HK-2 (cell line): Measurements from ENCODE around the gene ADCY3.
"Not testable (repeated sequence)": the region's sequence is repeated elsewhere in the genome, so short reads cannot be mapped to it uniquely, and the experiment has no call there.

Experiments
- DNase-seq: peaks from one replicate; pipeline ENCODE4 v3.0.0-alpha.2; 2018; ENCODE audit not compliant: unreplicated experiment

Gene ADCY3

GRCh38 chr2:24813691-24814137 is 106.3 kb downstream of the ADCY3 start:
- no peak for DNase-seq

GRCh38 chr2:24809316-24810007 is 110.6 kb downstream of the ADCY3 start:
- DNase-seq = no peak

DNA sequence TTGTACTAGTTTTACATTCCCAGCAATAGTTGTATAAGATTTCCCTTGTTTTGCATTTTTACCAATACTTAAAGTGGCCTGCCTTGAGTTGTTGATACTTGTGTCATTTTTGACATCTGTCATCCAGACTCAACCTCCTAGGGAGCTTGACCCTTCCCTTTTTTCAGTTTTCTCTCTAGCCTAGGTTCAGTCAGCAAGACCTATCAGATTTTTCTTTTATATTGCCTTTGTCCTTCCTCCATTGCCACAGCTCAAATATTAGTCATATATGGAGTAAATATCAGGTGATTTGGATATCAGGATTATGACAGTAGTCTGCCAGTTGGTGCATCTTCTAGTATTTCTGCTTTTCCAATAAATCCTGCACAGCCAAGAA is 113.4 kb downstream of the ADCY3 start:
- DNase-seq = no peak

DNA sequence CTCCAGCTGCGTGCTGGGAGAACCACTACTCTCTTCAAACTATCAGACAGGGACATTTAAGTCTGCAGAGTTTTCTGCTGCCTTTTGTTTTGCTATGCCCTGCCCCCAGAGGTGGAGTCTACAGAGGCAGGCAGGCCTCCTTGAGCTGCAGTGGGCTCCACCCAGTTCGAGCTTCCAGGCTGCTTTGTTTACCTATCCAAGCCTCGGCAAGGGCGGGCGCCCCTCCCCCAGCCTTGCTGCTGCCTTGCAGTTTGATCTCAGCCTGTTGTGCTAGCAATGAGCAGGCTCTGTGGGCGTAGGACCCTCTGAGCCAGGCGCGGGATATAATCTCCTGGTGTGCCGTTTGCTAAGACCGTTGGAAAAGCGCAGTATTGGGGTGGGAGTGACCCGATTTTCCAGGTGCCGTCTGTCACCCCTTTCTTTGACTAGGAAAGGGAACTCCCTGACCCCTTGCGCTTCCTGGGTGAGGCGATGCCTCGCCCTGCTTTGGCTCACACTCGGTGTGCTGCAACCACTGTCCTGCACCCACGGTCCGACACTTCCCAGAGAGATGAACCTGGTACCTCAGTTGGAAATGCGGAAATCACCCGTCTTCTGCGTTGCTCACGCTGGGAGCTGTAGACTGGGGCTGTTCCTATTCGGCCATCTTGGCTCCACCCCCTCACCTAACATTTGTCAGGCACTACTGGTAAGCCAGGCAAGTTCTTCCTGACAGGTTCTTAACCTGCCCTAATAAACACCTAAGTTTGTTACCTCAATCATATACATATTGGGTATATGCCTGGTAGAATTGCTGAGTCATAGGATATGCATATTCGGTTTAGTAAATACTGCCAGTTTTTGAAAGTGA is 114.0 kb downstream of the ADCY3 start:
- not testable (repeated sequence) for DNase-seq

DNA sequence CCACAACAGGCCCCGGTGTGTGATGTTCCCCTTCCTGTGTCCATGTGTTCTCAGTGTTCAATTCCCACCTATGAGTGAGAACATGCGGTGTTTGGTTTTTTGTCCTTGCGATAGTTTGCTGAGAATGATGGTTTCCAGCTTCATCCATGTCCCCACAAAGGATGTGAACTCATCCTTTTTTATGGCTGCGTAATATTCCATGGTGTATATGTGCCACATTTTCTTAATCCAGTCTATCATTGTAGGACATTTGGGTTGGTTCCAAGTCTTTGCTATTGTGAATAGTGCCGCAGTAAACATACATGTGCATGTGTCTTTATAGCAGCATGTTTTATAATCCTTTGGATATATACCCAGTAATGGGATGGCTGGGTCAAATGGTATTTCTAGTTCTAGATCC is 119.5 kb downstream of the ADCY3 start:
- not testable (repeated sequence) for DNase-seq

- no peak for DNase-seq
These were observed 122.4 kb downstream of the ADCY3 start for GRCh38 chr2:24797644-24798043.

- DNase-seq = no peak
These were observed 126.1 kb downstream of the ADCY3 start for GRCh38 chr2:24793761-24794435.

GRCh38 chr2:24792874-24793760 is 126.9 kb downstream of the ADCY3 start, which contains the start of the genes CENPO and PTRHD1:
TSS of gene CENPO (plus strand) at chr2:24793425. CDS start at chr2:24793920, 495 bp downstream.
TSS of gene PTRHD1 (minus strand) at chr2:24793391. CDS start at chr2:24793377, 14 bp downstream.
- peak; percentile 98 for DNase-seq

- no peak for DNase-seq
These were observed 127.5 kb downstream of the ADCY3 start for GRCh38 chr2:24792542-24792873.

- DNase-seq = no peak
These were observed 128.6 kb downstream of the ADCY3 start for GRCh38 chr2:24791452-24791851.

DNA sequence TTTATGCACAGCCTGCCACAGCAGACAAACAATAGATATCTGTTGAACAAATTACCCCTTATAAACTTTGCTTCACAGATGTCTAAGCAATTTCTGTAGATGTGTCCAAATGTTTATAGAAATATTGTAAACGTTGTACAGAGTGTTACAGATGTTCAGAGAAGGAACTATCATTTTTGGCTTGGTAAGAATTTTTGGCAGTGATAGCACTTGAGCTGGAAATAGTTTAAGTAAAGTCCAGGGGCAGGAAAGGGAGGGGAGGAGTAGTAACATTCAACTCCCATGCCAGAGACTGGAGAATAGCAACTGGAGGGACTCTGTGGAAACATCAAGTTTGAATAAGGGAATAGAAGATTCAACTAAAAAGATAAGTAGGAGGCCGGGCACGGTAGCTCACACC is 131.2 kb downstream of the ADCY3 start:
- no peak for DNase-seq

DNA sequence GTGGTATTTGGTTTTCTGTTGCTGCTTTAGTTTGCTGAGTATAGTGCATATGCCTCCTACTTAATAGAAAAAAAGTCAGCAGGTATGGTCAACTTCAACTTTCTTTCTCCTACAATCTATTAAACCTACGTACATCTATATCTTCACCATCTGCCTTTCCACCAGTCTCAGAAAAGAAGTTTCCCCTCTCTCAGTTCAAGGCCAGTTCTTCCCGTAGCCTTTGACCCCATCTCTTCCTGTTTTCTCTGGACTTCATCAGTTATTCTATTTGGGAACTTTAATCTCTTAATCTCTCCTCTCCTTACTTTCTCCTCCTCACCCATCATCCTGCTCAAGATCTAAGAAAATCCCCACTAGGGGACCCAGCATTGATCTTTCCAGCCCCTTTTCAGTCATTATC is 132.5 kb downstream of the ADCY3 start:
- DNase-seq = no peak

DNA sequence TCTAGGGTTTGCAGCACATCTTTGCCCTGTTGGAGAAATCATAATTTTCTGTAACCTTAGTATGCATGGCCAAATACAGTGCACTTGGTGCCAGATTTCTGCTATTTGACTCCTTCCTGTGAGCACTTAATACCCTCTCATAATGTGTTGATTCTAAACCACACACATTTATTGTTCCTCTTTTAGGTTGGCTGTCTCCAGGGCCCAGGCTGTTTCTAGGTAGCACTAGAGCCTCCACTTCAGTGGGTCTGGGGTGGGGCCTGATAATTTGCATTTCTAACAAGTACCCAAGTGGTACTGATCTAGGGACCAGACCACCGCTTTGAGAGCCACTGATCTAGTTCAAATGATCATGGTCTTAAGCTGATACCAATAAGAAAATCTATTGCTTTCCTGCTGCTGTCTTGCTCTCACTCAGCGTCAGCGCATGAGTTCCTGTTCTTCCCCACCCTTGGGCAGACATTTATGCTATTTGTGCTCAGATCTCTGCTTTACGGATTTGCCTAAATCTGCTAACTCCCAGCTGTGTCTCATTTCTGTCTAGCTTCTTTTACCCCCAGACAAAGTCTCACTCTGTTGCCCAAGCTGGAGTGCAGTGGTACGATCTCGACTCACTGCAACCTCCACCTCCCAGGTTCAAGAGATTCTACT is 134.2 kb downstream of the ADCY3 start:
- DNase-seq = no peak

GRCh38 chr2:24783641-24784040 is 136.4 kb downstream of the ADCY3 start:
- DNase-seq = no peak

GRCh38 chr2:24779116-24779515 is 140.9 kb downstream of the ADCY3 start:
- no peak for DNase-seq

- no peak for DNase-seq
These were observed 145.7 kb downstream of the ADCY3 start for GRCh38 chr2:24774373-24774772.

GRCh38 chr2:24771764-24772586 is 148.1 kb downstream of the ADCY3 start:
- DNase-seq = no peak

DNA sequence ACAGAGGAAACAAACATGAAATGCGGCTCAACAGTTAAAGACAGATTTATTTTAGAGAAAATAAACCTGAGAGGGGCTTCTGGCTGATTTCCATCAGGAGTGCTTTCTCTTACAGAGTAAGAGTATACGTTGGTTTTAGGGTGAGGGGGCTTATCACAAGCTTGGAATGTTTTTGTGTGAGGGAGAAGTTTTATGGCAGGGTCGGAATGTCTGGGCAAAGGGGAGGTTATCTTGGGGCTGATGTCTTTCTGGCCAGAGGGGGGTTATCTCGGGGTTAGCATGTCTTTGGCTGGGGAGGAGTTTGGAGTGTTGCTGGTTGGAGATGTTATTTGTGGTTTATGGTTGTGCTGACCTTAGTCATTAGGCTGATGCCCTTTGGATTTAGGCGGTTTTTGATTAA is 149.0 kb downstream of the ADCY3 start:
- no peak for DNase-seq
